Uterus (tissue), 4 donors: ENCODE measurements around the gene RIMOC1. TPM values are rescaled to one million over a fixed set of nuclear protein-coding genes. Genes with fewer than 3 reads are reported as not detected.
"Not testable (repeated sequence)": the region's sequence is repeated elsewhere in the genome, so short reads cannot be mapped to it uniquely, and the experiment has no call there.

Source experiments
- DNase-seq, 2 donors: peaks; one replicate each; pipeline ENCODE4 v3.0.0-alpha.2; 2019 to 2020
- H3K27ac ChIP-seq, 2 donors: fragments of 200-600 bp; sonication (generic); 1 replicate in 1 of 2; 2 replicates in 1 of 2; pipeline ENCODE4 v1.5.1; 2016 to 2018
- H3K27me3 ChIP-seq, 2 donors: fragments of 200-600 bp; sonication (generic); one replicate each; pipeline ENCODE4 v1.5.1; 2018 to 2019; ENCODE audit warnings: control low read depth in 1 of 2
- H3K36me3 ChIP-seq, 2 donors: fragments of 200-600 bp; sonication (generic); one replicate each; pipeline ENCODE4 v1.5.1; 2019; ENCODE audit warnings: control low read depth in 1 of 2
- H3K4me1 ChIP-seq, 2 donors: fragments of 200-600 bp; sonication (generic); one replicate each; pipeline ENCODE4 v1.5.1; 2018 to 2019; ENCODE audit warnings: control low read depth in 1 of 2
- H3K4me3 ChIP-seq, 2 donors: fragments of 200-600 bp; sonication (generic); 1 replicate in 1 of 2; 2 replicates in 1 of 2; pipeline ENCODE4 v1.5.1; 2018 to 2019; ENCODE audit warnings: mild to moderate bottlenecking in 1 of 2
- H3K9me3 ChIP-seq, 2 donors: fragments of 200-600 bp; sonication (generic); one replicate each; pipeline ENCODE4 v1.5.1; 2019; ENCODE audit warnings: control low read depth in 1 of 2
- CTCF ChIP-seq, 4 experiments: fragments of 200-600 bp in 2 of 4; fragments of 450-650 bp in 2 of 4; sonication (generic) in 2 of 4; IDR thresholded peaks; one replicate each; pipeline ENCODE4 v1.5.1; 2016 to 2019; ENCODE audit warnings: antibody characterized with exemption in 4 of 4, mild to moderate bottlenecking in 2 of 4, moderate library complexity in 1 of 4
- POLR2A ChIP-seq, 2 donors: fragments of 450-650 bp; IDR thresholded peaks; one replicate each; pipeline ENCODE4 v1.6.1; 2016; ENCODE audit warnings: antibody characterized with exemption in 2 of 2, mild to moderate bottlenecking in 1 of 2, moderate library complexity in 1 of 2
- intact Hi-C: fragments of 100-400 bp; cut with DNase I; formaldehyde crosslinking; loops from one replicate; pipeline ENCODE4 v1.15.1; 2023; ENCODE audit warnings: low total_unique reads
- total RNA-seq, 4 donors: library from RNA; depleted of rRNA in 3 of 4; stranded (reverse); fragments of >200 nt in 3 of 4; gene quantifications; one replicate each; pipeline versions ENCODE4 v1.1.0 to v1.2.4, GENCODE V29; 2014 to 2023
- donor health status: DM: yes; HTN: yes; CAD: no.

The RIMOC1 gene
- total RNA-seq, 4 donors from 2014 or later, result 9.2 to 23.8 (median 22.6) TPM

DNA sequence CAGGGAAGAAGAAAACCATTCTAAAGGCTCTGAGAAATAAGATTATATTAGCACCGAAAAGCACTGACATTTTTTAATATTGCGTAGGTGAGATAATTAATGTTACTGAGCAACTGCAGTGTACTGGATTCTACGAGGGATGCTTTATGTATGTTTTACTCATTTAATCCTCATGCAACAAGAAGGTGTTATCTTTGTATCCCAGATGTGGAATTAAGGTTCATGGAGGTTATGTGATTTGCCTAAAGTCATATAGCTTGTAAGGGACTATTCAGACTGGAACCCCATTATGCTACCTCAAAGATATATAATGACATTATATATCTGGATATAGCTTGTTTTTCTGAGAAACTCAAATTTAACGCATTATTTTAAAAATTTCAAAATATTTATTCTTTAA is 23.5 kb downstream of the RIMOC1 start:
- Histone ChIP-seq H3K4me1 (no peaks in the 10 kb centered on the region), H3K27ac (no peak overlapping the region), H3K27me3 (no peaks in the 10 kb centered on the region), H3K36me3 (no peaks in the 10 kb centered on the region), H3K4me3 (no peak overlapping the region), H3K9me3 (no peaks in the 10 kb centered on the region)
- TF ChIP-seq CTCF (IDR thresholded peaks at IDR 0.05) (no peak), POLR2A (IDR thresholded peaks at IDR 0.05) (no peak)
- intact Hi-C loops, result loop anchor here (10.0 kb wide), 1 partner anchor 63 kb away; no protein-coding TSS in a partner anchor
- no peak for DNase-seq

DNA sequence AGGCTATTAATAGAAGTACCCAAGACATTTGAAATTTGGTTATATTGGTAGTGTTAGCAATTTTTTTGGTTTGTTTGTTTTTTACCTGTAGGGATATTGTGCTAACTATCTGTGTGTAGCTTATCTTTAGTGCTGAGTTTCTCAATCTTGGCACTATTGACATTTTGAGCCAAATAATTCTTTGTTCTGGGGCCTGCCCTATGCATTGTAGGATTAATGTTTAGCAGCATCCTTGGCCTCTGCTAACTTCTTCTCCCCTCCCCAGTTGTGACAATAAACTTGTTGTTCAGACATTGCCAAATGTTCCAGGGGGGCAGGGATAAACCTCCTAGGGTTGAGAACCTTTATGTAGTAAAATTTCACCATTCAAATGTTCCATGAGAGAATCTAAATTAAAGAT is 24.9 kb downstream of the RIMOC1 start:
- H3K27ac ChIP-seq, result no peak overlapping the region
- TF ChIP-seq POLR2A (IDR thresholded peaks at IDR 0.05) (no peak), CTCF (IDR thresholded peaks at IDR 0.05) (no peak)
- intact Hi-C loops, result loop anchor here (10.0 kb wide), 1 partner anchor 64 kb away; no protein-coding TSS in a partner anchor
- H3K9me3 ChIP-seq, result no peaks in the 10 kb centered on the region
- DNase-seq, result no peak
- no peak overlapping the region for H3K4me3 ChIP-seq
- no peaks in the 10 kb centered on the region for H3K4me1 ChIP-seq
- no peaks in the 10 kb centered on the region for H3K27me3 ChIP-seq
- no peaks in the 10 kb centered on the region for H3K36me3 ChIP-seq

DNA sequence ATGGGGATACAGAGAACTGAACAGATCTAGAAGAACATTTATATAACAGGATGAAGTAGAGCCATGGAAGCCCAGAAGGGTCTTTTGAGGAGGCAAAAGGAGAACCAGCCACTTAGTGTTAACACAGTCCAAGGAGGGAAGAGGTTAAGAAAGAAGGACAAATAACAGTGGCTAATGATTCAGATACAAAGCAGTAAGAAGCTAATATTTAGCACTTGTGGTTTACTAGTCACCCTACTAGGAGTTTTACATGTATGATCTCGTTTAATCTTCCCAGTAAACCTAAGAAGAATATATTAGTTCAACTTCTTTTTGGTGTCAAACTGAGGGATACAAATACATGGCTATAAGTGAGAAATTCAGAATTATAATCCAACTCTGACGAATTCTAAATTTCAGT is 28.6 kb downstream of the RIMOC1 start:
- intact Hi-C loops, result no loop called here
- Histone ChIP-seq H3K36me3 (no peaks in the 10 kb centered on the region), H3K4me3 (no peak overlapping the region), H3K27me3 (no peaks in the 10 kb centered on the region), H3K27ac (no peak overlapping the region), H3K4me1 (no peaks in the 10 kb centered on the region), H3K9me3 (no peaks in the 10 kb centered on the region)
- DNase-seq, result no peak
- no peak for TF ChIP-seq CTCF (IDR thresholded peaks at IDR 0.05)

DNA sequence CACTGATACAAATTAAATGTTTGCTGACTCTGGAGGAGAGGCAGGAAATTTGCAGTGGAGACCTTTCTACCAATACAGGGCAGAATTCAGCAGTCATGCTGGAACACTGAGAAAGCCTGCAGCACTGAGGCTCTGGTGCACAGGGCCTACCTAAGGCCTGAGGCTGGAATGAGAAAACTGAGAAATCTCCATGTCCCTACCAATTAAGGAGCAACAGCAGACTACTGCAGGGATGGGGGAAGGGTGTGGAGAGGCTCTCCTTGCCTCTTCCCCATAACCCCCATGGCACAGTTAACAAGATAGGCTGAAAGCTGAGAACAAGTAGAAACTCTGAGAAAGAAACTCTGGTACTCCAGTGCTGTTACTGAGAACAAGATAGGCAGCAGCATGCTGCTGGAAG is 31.4 kb downstream of the RIMOC1 start:
- H3K4me1 ChIP-seq, result no peaks in the 10 kb centered on the region

GRCh38 chr5:41940641-41941040 is 36.5 kb downstream of the RIMOC1 start:
- intact Hi-C loops, result no loop called here
- no peaks in the 10 kb centered on the region for H3K36me3 ChIP-seq

More for the DNA sequence above, 31.4 kb downstream of the RIMOC1 start:
- H3K36me3 ChIP-seq, result no peaks in the 10 kb centered on the region
- intact Hi-C loops, result no loop called here
- TF ChIP-seq POLR2A (IDR thresholded peaks at IDR 0.05) (no peak), CTCF (IDR thresholded peaks at IDR 0.05) (no peak)
- no peak overlapping the region for H3K27ac ChIP-seq
- no peaks in the 10 kb centered on the region for H3K27me3 ChIP-seq
- H3K4me3 ChIP-seq, result no peak overlapping the region
- DNase-seq, result no peak
- H3K9me3 ChIP-seq, result no peaks in the 10 kb centered on the region

DNA sequence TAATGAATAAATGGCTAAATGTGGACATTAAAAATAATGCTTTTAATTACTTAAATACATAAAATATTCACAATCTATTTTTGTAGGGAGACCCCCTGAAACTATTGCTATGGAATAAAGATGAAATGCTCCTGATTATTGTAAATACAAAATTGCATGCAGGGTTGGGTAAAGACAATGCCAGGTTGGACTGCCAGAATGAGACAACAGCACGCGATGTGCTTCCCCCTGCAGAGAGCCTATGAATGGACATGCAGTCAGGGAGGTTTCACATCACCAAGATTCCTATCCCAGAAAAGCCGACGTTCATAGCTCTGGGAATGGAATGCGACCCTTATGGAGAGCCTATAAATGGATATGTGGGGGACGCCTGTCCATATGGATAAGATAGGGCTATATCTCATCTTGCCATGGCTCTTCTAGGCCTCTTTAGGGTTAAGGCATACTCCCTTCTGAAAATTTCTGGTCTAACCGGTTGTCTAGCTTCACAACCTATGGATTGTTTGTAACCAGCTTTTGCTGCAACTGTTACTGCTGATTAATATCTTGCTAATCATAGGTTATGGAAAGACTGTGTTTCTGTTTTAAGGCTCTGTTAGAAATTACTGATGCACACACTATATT is 41.3 kb downstream of the RIMOC1 start:
- H3K27ac ChIP-seq, H3K4me3 ChIP-seq, intact Hi-C loops, H3K9me3 ChIP-seq, H3K4me1 ChIP-seq, H3K27me3 ChIP-seq, DNase-seq, H3K36me3 ChIP-seq: not testable (repeated sequence)

More at GRCh38 chr5:41940641-41941040, 36.5 kb downstream of the RIMOC1 start:
- no peaks in the 10 kb centered on the region for H3K27me3 ChIP-seq
- H3K27ac ChIP-seq, result no peak overlapping the region
- H3K9me3 ChIP-seq, result no peaks in the 10 kb centered on the region
- no peak overlapping the region for H3K4me3 ChIP-seq
- no peak for DNase-seq
- no peaks in the 10 kb centered on the region for H3K4me1 ChIP-seq
- TF ChIP-seq CTCF (IDR thresholded peaks at IDR 0.05) (no peak), POLR2A (IDR thresholded peaks at IDR 0.05) (no peak)
